GM18870 (cell line): Measurements from ENCODE around the gene IQCH.

Source experiments
- ATAC-seq: cut with Tn5 transposase; IDR thresholded peaks from one replicate; pipeline ENCODE4 v1.9.1; 2021; ENCODE audit warnings: moderate library complexity; ENCODE audit not compliant: unreplicated experiment

IQCH gene

DNA sequence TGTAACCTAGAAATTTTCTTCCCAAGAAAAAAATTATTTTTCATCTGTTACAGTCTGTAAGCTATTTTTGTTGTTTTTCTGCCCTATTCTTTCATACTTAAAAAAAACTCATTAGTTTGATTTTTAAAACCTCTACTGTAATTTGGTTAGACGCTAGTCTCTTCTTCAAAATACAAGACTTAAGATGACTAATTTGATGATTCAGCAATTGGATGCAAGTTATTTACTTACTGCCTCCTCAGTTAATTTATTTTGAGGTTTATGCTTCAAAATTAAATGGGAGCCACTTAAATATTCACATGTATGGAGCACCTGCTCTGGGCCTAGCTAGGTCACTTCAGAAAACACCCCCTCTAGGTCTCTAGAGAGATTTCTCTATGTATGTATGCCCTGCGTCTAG, 132.4 kb downstream of the IQCH start:
- ATAC-seq: no peak

DNA sequence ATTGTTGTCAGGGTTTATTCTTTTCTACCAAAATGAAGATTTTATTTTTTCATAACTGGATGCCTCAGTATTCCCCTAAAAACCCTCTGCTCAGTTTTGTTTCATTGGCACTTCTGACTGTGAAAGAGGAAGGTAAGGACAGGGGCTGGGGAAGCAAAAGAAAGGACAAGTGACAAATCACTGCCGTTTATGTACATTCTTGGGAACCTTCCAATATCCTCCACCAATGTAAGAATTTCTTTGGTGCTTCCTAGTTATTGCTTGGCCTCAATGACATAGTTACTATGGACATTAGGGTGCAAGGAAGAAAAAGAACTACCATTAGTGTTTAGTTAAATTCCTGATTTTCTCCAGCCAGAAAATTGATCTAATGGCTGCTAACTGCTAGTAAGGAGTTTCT, 135.4 kb downstream of the IQCH start:
- no peak for ATAC-seq

DNA sequence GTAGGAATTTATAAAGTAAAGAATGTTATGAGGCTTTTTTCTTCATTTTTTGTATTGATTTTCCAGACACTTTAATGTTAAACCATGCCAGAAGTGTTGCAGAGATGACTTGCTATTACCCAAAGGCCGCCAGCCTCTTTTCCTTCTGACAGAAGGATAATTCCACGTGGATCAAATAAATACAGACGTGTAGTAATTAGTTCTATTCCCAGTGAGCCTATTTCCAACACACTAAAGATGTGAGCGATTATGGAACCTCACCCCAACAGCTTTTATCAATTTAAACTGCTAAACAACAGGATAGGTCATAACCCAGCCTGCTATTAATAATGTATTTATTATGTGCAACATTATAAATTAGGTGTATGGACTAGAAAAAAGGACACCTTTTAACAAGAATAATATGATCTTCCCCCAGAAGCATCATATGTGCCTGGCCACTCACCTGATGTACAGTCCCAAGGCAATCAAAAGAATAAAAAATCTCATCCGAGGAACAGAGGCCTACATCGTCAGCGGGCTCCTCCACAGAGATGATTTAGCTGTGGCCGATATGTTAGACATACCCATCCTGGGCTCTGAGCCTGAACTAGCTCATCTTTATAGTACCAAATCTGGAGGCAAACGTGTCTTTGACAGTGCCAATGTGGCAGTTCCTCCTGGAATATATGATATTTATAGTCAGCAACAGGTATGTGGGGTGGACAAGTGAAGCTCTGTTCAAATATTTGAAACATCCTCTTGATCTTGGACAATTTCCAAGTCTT, 140.5 kb downstream of the IQCH start:
- ATAC-seq: no peak

DNA sequence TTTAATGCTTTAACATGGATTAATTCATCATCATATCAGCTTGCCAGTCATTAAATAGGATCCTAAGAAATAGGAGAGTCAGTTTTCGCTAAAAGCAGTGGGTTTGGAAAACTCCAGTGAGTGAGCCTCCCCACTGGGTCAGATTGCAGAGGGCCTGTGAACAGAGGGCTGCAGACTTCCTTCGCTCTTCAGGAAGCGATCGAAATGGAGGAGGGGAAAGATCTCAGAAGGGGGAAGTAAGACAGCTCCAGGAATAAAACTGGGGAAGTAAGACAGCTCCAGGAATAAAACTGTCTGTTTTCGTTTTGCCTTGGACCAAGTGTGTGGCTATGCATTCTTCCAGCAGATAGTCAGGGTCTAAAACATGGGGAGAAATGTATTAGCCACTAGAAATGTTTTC, 141.5 kb downstream of the IQCH start:
- no peak for ATAC-seq

DNA sequence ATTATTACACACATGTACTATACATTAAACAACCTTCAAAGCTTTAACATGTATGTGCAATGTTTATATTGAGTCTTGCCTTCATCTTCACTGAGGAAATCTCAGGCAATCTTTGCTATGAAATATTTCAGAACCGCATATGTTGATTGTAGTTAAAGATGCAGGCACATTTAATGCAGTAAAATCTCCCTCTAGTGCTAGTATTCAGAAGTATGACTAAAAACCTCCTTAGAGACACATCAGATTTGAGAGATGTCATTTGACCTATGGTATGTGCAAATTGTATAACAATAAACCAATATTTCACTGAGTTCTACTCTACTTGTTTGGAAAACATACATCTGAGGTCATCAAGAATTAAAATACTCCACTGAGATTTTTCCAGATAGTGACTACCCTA, 142.6 kb downstream of the IQCH start:
- ATAC-seq: no peak

DNA sequence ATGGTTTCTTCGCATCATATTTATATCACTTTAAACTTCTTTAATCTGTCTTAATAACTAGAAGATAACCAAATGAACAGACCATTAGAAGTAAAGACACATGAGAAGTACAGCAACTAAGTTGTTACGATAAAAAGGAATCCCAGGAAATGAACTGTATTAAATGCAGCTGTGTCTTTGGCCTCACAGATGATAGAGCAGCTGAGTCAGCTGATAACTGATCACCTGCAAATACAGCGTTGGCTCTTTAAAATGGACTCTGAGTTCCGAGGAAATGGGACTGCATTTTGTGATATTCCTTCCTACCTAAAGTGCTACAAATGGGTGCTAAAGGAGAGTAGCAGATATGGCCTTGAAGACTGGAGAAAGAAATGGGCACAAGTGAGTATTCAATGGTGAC, 145.3 kb downstream of the IQCH start:
- ATAC-seq: no peak

DNA sequence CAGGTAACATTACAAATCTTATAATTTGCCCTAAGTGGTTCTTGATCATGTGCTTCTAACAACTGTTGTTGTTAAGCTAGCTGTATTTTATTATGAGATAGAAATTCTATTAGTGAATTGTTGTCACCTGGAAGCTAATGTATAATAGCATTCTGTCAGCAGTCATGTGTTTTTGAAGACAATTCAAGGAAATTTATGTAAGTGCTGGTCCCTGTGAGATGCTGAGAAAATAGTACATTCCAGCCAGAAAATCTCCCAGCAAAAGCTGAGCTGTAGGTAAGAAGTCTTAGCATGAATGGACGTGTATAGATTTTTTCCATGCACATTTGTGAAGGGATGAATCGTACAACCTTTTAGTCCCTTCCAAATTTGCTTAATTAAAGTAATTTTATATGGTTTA, 146.3 kb downstream of the IQCH start:
- ATAC-seq: no peak

DNA sequence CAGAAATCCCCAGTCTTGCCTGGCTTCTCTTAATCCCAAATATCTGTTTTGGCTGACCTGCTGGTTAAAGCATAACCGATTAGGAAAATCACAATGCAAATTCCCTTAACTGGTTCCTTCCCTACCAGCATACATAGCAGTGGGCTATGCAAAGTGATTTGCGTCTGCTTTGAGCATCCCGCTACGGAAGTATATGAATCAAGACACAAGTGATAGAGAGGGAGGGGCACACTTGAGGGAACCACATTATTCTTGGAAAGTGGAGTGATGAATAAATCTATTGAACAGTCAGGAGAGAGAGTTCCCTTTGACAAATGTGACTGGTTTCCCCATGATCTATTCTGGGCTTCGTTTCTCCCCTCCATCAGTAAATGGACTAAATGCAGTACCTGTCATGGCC, 146.8 kb downstream of the IQCH start:
- ATAC-seq: no peak

DNA sequence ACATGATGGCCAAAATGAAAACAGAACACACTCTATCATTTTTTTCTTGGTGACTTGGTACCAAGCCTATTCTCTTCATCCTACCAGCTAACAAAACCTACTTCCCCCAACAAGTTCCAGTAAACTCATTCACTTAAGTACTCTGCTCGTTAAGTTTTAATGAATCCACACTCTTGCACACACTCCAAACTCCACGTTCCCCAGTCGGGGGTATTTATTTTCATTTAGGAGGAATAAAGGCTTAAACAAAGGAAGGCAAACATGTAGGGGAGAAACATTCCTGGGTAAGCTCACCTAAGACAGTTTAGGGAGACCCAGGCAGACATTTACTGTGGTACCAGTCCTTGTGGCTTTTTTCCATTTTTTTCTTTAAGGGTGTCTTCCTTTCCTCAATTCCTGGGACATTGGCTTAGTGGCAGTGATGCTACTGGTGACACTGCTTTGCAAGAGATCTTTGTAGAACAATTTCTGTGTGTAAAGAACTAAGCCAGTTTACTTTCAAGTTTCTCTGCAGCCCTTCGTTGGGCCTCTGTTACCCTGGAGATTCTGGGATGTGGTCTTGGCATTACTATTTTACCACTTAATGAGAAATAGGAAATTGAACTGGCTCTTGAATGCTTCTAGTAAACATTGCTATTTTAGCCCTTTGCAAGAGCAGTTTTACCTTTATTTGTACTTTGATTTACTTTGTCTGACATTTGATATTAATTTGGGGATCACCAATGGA, 149.0 kb downstream of the IQCH start:
- ATAC-seq: no peak

DNA sequence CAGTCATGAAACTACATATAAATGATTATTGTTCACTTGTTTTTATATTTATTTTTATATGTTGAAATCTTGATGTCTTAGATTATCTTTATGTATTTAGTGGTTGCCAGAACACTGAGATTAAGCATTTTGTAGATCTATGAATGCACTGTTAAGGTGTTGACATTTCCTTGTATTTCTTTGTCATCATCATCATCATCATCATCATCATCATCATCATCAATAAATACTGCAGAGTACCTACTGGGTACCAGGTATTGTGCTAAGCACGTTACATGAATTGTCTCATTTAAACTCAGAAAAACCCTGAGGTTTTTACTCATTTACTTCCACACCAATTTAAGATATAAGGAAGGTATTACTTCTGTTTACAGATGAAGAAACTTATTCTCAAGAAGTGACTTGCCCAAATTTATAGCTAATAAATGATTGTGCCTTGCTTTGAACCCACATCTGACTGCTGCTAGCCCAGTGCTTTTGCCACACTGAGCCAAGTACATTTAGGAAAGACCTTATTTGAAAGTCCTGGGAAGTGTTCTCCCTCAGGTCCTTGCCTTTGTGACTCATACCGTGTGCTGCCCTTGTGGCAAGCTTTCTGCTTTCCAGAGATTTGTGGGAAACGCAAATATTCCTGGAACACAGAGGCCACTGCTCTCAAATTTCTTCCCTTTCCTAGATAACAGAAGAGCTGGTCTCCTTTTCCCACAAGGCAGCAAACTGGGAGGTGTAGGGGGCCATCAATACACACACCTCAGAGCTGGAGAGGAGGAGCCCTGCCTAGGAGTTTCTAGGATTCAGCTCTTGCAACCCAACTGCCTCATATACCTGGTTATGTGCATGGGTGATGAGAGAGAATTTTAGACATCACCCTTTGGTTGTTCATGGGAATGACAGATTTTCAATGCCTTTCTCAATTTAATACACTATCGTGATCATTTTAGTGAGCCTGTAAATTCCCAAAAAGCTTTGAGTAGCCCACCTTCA, 150.9 kb downstream of the IQCH start:
- ATAC-seq: no peak

DNA sequence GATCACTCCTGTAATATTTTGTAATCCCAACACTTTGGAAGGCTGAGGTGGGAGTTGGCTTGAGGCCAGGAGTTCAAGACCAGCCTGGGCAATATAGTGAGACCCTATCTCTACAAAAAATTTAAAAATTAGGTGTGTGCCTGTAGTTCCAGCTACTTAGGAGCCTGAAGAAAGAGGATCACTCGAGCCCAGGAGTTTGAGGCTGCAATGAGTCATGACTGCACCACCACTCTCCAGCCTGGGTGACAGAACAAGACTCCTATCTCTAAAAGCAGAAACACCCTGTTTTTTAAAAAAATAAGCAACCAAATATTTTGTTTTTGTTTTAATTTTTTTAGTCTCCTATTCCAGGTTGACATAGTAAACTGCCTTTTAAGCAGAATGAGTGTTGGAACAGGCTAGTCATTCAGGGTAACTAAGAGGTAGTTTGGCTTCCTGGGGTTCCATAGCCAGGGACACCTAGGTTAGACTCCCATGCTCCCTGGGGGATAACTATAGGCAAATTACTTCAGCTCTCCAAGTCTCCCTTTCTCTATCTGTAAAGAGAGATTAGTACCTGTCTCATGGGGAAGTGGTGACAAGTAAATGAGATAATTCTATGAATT, 151.8 kb downstream of the IQCH start:
- ATAC-seq: no peak

DNA sequence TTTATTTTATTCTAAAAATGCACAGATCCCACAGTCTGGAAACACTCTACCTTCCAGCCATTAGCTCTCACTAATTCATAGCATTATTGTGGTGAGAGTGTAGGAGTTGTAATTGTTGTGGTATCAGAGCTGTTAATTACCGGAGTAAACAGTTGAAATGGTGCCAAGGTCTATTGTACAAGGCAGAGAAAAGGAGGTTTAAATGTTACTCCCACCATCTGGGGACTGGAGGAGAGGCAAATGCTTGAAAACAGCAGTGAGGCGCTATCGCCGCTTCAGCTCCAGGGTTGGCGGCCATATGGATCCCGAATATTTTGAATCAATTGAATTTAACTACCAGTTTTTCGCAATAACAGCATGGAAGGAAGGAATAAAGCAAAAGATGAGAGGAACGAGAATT, 153.2 kb downstream of the IQCH start:
- ATAC-seq: no peak

DNA sequence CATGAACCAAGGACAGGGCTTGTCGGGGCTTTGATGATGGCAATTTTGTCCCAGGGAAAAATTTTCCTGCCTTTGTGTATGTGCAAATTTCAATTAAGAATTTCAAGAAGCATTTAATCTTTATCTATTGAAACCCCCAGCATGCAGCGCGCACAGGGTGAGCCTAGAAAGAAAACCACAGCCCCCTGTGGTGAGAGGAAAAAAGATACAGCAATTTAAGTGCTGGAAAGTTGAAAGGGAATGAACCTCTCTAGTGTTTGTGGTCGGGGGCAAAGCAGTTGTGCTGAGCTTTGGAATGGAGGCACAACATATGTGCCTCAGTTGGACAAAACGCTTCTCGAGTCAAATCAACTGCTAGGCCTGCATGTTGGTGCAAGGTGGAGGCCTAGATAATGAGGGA, 154.6 kb downstream of the IQCH start:
- no peak for ATAC-seq

DNA sequence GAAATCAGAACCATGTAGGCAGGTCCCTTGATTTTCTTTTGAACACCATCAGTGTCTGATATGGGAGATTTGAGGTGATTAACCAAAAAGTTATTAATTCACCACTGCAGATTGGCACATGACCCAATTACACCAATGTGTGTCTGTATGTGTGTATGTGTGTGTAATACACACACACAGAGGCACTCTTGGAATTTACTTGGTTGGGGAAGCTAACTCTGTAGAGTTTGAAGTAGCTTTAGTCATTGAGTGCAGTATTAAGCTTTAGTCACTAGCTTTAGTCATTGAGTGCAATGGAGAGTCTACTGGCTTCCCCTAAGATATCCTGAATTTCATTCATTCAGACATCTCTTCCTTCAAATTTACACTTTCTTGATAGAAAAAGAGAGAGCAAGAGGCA, 156.9 kb downstream of the IQCH start:
- ATAC-seq: no peak

DNA sequence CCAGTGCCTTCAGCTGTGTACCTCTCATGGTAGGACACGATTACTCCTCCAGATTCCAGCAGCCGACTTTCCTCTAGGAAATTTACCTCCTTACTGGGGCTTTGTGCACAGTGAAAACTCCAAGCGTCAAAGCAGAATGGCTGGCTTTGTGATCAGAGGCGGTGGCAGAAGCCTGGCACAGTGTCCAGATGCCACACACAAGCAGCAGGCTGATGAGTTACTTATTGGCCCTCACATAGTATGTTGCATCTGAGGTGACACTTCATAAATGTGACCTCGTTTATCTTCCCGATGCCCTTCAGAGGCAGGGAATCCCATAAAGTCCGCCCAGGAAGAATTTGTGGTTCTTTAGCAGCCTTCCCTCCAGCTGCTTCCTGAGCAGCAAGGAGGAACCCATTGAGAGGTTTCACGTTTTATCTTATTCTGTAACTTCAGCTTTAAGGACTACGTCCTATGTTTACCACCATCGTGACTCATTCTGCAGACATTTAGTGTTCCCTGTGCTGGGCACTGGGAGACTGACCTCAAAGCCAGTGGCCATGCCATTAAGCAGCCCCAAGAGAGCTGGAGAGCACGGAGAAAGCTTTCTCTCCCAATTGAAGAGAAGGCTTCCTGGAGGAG, 159.3 kb downstream of the IQCH start:
- ATAC-seq: no peak

DNA sequence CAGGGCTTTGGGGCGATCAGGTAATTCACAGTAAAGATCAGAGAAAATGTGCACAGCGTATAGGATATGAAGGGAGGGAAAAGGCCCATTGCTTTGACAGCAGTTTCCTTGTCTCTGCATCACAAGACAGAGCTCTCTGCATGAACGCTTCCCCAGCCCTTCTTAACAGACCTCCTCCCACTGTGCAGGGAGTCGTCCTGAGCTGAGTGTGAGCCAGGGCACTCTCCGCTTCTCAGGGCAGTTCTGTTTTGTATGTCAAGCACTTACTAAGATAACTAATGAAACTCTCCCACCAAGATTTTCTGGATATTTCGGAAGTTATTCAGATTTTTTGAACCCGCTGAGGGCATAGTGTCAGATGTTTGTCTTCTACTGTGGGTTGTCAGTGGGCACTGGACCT, 160.6 kb downstream of the IQCH start:
- no peak for ATAC-seq

DNA sequence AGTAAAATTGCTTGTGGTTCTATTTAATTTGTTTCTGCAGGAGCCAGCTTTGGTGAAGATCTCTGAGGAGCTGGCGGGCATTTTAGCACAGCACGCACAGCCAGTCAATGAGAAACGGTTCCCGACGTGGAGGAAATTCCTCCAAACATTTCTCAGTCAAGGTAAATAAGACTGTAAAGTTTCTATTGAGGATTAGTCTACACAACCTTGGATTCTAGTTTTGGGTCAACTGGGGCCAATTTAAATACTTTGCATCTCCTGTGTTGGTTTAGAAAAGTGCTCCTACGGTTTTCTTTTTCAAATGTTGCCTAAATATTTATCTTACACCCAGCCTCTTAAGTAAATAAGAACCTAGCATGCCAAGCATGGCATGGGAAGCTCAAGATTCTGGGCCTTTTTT, 162.3 kb downstream of the IQCH start:
- ATAC-seq: no peak

DNA sequence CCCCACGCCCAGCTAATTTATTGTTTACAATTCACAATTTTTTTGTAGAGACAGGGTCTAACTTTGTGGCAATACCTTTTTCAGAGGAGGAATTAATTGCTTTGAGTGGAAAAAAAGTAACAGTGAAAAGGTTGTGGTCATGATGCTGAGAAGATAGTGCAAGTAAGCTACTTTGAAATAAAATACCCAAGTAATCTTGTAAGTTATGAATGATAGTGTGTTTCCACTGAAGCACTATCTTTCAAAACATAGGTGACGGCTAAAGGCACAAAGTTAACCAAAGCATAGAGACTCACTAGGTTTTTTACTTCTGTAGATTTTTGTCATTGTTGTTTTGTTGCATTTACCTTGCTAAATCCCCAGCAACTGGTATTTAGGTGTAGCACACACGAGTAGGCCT, 165.1 kb downstream of the IQCH start:
- no peak for ATAC-seq

DNA sequence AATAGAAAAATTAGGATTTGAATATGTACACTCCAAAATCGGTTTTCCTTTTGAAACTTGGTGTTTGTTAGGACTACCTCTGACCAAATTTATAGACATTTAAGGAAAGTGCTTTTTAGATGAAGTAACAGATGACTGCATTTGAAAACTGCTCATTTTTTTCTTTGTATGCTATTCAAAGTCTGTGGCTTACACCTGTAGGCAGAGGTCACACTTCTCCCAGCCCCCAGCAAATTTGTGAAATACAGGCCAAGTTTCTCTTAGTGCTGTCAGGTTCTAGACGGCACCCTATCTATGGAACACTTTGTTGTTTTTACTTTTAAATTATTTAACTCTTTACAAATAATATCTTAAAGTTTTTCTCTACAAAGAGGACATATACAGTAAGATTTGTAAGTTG, 165.6 kb downstream of the IQCH start:
- no peak for ATAC-seq

DNA sequence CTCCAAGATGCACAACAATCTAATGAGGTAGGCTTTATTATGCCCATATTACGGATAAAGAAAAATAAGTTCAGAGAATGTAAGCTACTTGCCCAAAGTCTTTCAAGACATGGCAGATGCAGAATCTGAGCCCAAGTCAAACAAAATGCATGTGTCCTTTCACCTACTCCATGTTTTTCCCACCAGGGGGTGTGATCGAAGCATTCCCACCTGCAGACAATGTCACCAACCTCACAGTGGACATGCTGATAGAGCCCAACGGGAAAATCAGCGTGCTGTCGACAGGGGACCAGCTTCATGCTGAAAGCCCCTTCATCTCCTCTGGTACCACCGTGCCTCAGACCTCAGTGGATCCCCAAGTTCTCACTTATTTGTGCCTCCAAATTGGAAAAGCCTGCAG, 166.5 kb downstream of the IQCH start:
- ATAC-seq: no peak

DNA sequence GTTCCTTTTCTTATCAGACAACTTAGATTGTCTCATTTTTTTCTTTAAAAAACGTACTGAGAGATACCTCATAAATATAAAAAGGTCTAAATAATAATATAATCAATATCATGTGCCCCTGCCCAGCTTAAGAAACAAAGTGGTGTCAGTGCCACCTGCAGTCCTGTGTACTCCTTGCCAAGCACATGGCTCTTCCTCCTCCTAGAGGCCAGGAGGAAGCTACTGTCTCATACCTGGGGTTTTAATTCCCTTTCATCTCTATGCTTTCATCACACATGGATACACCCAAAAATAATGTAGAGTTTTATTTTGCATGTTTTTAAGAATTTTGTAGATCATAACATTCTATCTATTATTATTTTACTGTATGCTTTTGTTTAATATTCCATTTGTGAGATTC, 167.7 kb downstream of the IQCH start:
- ATAC-seq: no peak
